Activated CD4-positive, alpha-beta memory T cell treated with anti-CD3 and anti-CD28 coated beads for 36 hours (primary cell): ENCODE results near the gene POU6F2. TPM values are rescaled to one million over a fixed set of nuclear protein-coding genes. Genes with fewer than 3 reads are reported as not detected.

Experiments used
- CTCF ChIA-PET: fragments of 350-600 bp; sonication (Branson Sonifier 250); formaldehyde crosslinking; loops from one replicate; lab custom pipeline; 2021; ENCODE audit warnings: antibody characterized with exemption, inconsistent platforms; lab: Charles Lee
- POLR2A ChIA-PET: fragments of 350-600 bp; sonication (Branson Sonifier 250); formaldehyde crosslinking; loops from one replicate; lab custom pipeline; 2021; ENCODE audit warnings: antibody characterized with exemption; lab: Charles Lee
- DNase-seq: peaks from one replicate; pipeline ENCODE4 v3.0.0-alpha.2; 2020
- H3K27ac Mint-ChIP-seq: one replicate; pipeline ENCODE4 v1.8.0; 2021; ENCODE audit warnings: mixed read lengths
- H3K27me3 Mint-ChIP-seq: one replicate; pipeline ENCODE4 v1.8.0; 2021; ENCODE audit warnings: mixed read lengths
- H3K36me3 Mint-ChIP-seq: one replicate; pipeline ENCODE4 v1.8.0; 2021; ENCODE audit warnings: mixed read lengths
- H3K4me1 Mint-ChIP-seq: one replicate; pipeline ENCODE4 v1.8.0; 2021; ENCODE audit warnings: low read depth, mixed read lengths
- H3K4me3 Mint-ChIP-seq: one replicate; pipeline ENCODE4 v1.8.0; 2021; ENCODE audit warnings: mild to moderate bottlenecking, mixed read lengths
- H3K9me3 Mint-ChIP-seq: one replicate; pipeline ENCODE4 v1.8.0; 2021; ENCODE audit warnings: mixed read lengths
- intact Hi-C: fragments of 100-400 bp; cut with micrococcal nuclease; formaldehyde crosslinking; loops from one replicate; pipeline ENCODE4 v1.15.1; 2023
- total RNA-seq, 2 experiments: library from RNA; stranded (reverse); gene quantifications; one replicate each; pipeline ENCODE4 v1.2.3, GENCODE V29; 2021

Gene POU6F2
- total RNA-seq, 2 experiments from 2014 or later: not detected

DNA sequence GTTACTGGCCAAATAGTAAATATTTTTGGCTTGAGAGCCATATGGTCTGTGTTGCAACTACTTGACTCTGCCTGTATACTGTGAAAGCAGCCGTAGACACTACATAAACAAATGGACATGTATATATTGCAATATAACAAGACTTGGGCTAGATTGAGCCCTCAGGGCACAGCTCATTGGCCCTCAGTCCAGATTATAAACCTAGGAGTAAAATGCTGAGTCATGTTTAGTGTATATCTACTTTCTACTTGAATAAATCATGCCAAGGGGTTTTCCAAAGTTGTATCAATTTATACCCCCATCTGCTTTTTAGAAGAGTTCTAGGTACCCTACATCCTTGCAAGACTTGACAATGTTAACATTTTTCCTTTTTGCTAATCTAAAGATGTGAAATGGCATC is 27.4 kb upstream of the POU6F2 start:
- H3K36me3 Mint-ChIP-seq: no peaks in the 10 kb centered on the region
- DNase-seq: no peak
- ChIA-PET CTCF (no interaction called here), POLR2A (no interaction called here)
- H3K4me1 Mint-ChIP-seq: no peaks in the 10 kb centered on the region
- H3K4me3 Mint-ChIP-seq: no peak overlapping the region
- H3K9me3 Mint-ChIP-seq: no peaks in the 10 kb centered on the region
- intact Hi-C loops: no loop called here
- peaks cover 18% of the 10 kb centered on the region for H3K27me3 Mint-ChIP-seq
- H3K27ac Mint-ChIP-seq: no peak overlapping the region

DNA sequence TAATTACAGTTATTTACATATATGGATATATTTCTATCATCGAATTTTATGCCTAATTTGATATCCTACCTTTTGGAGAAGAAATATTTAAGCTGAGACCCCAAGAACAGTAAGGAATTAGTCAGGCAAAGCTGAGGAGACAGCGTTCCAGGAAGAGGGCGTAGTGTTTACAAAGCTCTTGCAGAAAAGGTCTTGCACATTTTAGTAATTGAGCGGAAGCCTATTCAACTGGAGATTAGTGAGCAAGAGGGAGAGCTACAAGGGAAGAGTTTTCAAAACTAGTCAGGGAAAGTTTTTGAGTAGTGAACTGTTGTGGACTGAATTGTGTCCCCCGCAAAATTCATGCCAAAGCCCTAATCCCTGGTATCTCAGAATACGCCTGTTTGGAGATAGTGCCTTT is 26.5 kb upstream of the POU6F2 start:
- ChIA-PET CTCF (no interaction called here), POLR2A (no interaction called here)
- intact Hi-C loops: no loop called here
- Mint-ChIP-seq H3K9me3 (no peaks in the 10 kb centered on the region), H3K4me3 (no peak overlapping the region), H3K4me1 (no peaks in the 10 kb centered on the region), H3K27me3 (peaks cover 18% of the 10 kb centered on the region), H3K27ac (no peak overlapping the region), H3K36me3 (no peaks in the 10 kb centered on the region)
- no peak for DNase-seq

DNA sequence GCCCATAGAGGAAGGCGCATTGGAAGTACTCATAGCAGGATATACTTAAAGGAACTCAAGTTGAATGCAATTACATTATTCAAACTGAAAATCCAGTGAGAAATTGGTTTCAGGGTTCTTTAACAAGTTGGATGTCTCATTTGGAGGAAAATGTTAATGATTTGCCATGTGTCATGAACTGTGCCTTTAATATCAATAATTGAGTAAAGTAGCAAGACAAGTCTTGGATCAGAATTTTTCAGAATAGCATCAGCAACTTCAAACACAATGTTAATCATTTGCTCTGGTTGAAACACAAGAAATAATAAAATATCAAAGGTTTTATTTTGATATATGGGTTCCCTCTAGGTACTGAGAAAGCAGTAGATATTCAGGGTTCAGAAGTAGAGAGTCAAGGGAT is 24.5 kb upstream of the POU6F2 start:
- H3K4me1 Mint-ChIP-seq: no peaks in the 10 kb centered on the region
- intact Hi-C loops: no loop called here
- ChIA-PET POLR2A (no interaction called here), CTCF (no interaction called here)
- no peak overlapping the region for H3K4me3 Mint-ChIP-seq
- no peak overlapping the region for H3K27ac Mint-ChIP-seq
- no peaks in the 10 kb centered on the region for H3K36me3 Mint-ChIP-seq
- H3K27me3 Mint-ChIP-seq: peaks cover 12% of the 10 kb centered on the region
- no peaks in the 10 kb centered on the region for H3K9me3 Mint-ChIP-seq
- no peak for DNase-seq

DNA sequence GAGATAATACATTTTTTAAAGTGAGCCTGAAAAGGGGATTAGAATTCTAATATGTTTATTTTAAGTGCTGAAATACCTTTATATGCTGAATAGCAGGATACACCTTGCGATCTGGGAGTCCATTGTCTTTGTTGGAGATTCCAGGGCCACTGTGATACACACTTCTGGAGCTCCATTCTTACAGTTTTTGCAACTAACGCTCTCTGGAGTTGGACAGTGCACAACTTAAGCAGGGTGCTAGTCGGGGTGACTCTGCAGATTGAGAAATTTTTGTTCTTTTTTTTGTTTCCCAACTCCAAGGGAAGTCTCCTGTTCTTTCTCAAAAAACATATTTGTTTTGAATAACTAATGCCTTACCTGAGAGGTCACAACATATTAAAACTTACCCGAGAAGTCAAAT is 23.7 kb upstream of the POU6F2 start:
- Mint-ChIP-seq H3K9me3 (no peaks in the 10 kb centered on the region), H3K27me3 (peaks cover 11% of the 10 kb centered on the region), H3K4me1 (no peaks in the 10 kb centered on the region), H3K27ac (no peak overlapping the region), H3K4me3 (no peak overlapping the region), H3K36me3 (no peaks in the 10 kb centered on the region)
- no peak for DNase-seq
- CTCF ChIA-PET: no interaction called here
- intact Hi-C loops: no loop called here
- POLR2A ChIA-PET: no interaction called here

DNA sequence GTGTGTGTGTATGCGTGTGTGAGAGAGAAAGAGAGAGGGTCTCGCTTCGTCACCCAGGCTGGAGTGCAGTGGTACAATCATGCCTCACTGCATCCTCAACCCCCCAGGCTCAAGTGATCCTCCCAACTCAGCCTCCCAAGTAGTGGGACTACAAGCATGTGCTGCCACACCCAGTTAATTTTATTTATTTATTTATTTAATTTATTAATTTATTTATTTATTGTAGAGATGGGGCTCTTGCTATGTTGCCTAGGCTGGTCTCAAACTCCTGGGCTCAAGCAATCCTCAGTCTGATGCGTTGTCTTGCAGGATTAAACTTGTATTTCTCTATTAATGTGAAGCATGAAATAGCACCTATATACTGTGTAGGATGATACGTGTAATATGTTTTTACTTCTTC is 21.8 kb upstream of the POU6F2 start:
- no peak overlapping the region for H3K27ac Mint-ChIP-seq
- H3K27me3 Mint-ChIP-seq: peaks cover 11% of the 10 kb centered on the region
- no peaks in the 10 kb centered on the region for H3K36me3 Mint-ChIP-seq
- H3K4me3 Mint-ChIP-seq: no peak overlapping the region
- no peak for DNase-seq
- intact Hi-C loops: no loop called here
- ChIA-PET CTCF (no interaction called here), POLR2A (no interaction called here)
- H3K4me1 Mint-ChIP-seq: no peaks in the 10 kb centered on the region
- H3K9me3 Mint-ChIP-seq: no peaks in the 10 kb centered on the region

DNA sequence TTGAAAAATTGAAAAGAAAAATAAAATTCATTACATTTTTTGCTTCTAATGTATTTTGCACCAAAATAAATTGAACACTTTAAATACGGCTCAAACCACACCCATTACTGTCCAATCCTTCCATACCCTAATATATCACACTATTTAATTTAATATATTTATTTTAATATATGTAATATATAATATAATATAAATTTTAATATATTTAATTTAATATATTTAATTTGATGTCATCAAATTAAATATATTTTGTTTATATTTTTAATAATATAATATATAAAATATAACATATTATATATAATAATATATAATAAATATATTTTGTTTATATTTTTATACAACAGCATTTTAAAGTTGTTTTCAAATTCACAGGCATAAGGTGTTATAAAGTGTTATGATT is 15.7 kb upstream of the POU6F2 start:
- no peaks in the 10 kb centered on the region for H3K36me3 Mint-ChIP-seq
- CTCF ChIA-PET: no interaction called here
- no peak for DNase-seq
- peaks cover 4% of the 10 kb centered on the region for H3K27me3 Mint-ChIP-seq
- H3K4me1 Mint-ChIP-seq: no peaks in the 10 kb centered on the region
- POLR2A ChIA-PET: no interaction called here
- H3K27ac Mint-ChIP-seq: no peak overlapping the region
- no peak overlapping the region for H3K4me3 Mint-ChIP-seq
- intact Hi-C loops: no loop called here
- H3K9me3 Mint-ChIP-seq: peaks cover 12% of the 10 kb centered on the region

DNA sequence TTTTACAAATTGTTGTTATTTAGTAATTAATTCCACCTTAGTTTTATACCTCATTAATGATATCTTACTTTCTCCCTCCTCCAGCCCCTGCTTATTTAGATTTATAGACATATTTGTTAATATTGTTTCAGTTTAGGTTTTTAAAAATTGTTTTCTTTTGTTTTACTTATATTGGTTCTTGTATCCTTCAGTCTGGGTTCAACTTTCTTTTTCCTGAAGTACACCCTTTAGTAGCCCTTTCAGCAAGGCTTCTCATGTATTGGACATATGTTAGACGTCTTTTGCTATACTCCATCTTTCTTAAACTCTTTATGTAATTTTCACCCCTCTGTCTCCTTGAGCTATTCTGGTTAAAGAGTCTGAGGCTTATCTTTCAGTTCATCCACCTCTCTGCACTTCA is 12.8 kb upstream of the POU6F2 start:
- POLR2A ChIA-PET: no interaction called here
- Mint-ChIP-seq H3K4me3 (no peak overlapping the region), H3K9me3 (peaks cover 12% of the 10 kb centered on the region), H3K27ac (no peak overlapping the region), H3K4me1 (no peaks in the 10 kb centered on the region), H3K27me3 (peaks cover 5% of the 10 kb centered on the region), H3K36me3 (no peaks in the 10 kb centered on the region)
- CTCF ChIA-PET: no interaction called here
- DNase-seq: no peak
- intact Hi-C loops: no loop called here

DNA sequence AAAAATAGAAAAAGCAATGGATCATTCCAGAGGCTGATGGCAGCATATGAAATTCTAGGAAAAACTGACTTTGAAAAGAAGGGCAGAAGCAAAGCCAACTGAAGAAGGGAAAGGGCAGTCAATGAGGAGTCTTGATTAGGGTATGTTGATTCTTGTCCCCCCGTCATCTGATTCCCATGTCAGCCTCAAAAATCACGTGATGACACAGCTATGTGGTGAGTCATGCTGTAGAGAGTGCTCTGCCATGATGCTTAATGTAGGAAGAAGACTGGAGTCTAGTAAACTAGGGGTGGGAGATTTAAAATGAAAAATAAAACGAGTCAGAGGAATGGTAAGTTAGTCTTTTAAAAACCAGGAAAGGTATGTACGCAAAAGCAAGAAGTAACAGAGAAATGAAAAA is 3.9 kb upstream of the POU6F2 start:
- ChIA-PET POLR2A (no interaction called here), CTCF (no interaction called here)
- no peak for DNase-seq
- H3K27ac Mint-ChIP-seq: no peak overlapping the region
- H3K36me3 Mint-ChIP-seq: no peaks in the 10 kb centered on the region
- intact Hi-C loops: no loop called here
- no peaks in the 10 kb centered on the region for H3K9me3 Mint-ChIP-seq
- H3K27me3 Mint-ChIP-seq: peaks cover 30% of the 10 kb centered on the region
- no peak overlapping the region for H3K4me3 Mint-ChIP-seq
- no peaks in the 10 kb centered on the region for H3K4me1 Mint-ChIP-seq

DNA sequence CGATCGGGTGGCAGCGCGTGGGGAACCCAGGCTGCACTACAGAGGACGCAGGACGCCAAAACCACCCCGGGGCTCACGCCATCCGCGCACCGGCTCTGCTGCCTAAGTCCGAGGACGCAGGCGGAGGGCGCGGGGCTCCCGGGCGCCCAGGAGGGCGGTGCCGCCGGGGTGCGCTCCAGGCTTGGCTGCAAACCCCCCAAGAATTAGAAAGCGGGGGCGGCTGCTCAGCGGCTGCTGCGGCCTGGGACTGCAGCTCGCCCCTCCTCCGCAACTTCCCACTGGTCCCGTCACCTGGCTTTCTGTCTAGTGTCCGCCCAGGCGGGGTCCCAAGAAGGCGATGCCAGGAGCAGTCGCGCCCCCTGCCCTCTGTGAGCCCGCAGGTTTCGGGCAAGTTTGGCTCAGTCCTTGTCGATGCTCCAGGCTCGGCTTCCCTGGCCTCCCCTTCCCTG is 1.7 kb upstream of the POU6F2 start:
- no peaks in the 10 kb centered on the region for H3K9me3 Mint-ChIP-seq
- peaks cover 36% of the 10 kb centered on the region for H3K27me3 Mint-ChIP-seq
- intact Hi-C loops: no loop called here
- DNase-seq: no peak
- no peak overlapping the region for H3K4me3 Mint-ChIP-seq
- CTCF ChIA-PET: no interaction called here
- POLR2A ChIA-PET: no interaction called here
- no peak overlapping the region for H3K27ac Mint-ChIP-seq
- no peaks in the 10 kb centered on the region for H3K4me1 Mint-ChIP-seq
- H3K36me3 Mint-ChIP-seq: no peaks in the 10 kb centered on the region

DNA sequence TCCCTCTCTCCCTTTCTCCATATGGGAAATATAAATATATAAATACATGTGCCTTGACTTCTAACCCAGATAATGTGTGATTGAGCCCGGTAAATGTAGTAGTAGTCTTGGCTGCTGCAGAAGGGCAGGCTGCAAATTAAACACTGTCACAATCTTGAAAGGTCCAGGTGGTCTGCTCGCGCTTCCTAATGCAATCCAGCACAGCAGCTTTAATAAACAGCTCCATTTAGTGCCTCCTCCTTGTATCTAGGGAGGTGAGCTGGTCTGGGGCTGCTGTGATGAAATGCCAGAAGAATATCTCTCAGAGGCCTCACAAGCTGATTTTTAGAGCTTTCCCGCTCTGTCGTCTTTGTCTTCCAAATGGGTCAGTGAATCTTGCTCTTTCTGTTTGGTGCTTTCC is 782 bp downstream of the POU6F2 start:
- CTCF ChIA-PET: interaction anchor here (0.6 kb wide), 1 partner anchor 31 kb away, joined by 3 read pairs; no protein-coding TSS in a partner anchor
- Mint-ChIP-seq H3K27me3 (peaks cover 38% of the 10 kb centered on the region), H3K36me3 (no peaks in the 10 kb centered on the region)

DNA sequence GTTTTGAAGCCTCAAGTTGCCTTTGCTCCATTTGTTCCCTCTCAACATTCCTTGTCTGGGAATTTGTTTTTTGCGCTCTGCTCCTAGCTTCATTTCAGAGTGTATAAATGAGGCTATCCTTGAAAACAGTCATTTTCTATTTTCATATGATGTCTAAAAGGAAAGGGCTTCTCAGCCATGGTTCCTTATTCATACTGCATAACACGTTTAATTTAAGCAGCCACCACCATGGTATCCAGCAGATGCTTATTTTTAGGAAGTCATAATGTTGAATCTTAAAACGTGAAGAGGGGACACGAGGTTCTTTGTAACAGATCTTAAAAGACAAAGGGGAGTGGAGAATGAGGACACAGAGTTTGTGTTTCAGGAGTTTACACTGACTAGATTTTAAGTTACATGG is 14.5 kb downstream of the POU6F2 start:
- peaks cover 4% of the 10 kb centered on the region for H3K27me3 Mint-ChIP-seq
- intact Hi-C loops: no loop called here
- H3K4me3 Mint-ChIP-seq: no peak overlapping the region
- ChIA-PET CTCF (interaction anchor here (0.5 kb wide), 1 partner anchor 358 kb away, joined by 3 read pairs; no protein-coding TSS in a partner anchor), POLR2A (no interaction called here)
- no peaks in the 10 kb centered on the region for H3K9me3 Mint-ChIP-seq
- no peaks in the 10 kb centered on the region for H3K36me3 Mint-ChIP-seq
- no peak for DNase-seq
- H3K27ac Mint-ChIP-seq: no peak overlapping the region
- no peaks in the 10 kb centered on the region for H3K4me1 Mint-ChIP-seq

More for the DNA sequence above, 782 bp downstream of the POU6F2 start:
- POLR2A ChIA-PET: no interaction called here
- no peaks in the 10 kb centered on the region for H3K4me1 Mint-ChIP-seq
- intact Hi-C loops: no loop called here
- H3K9me3 Mint-ChIP-seq: no peaks in the 10 kb centered on the region
- no peak for DNase-seq
- no peak overlapping the region for H3K4me3 Mint-ChIP-seq
- H3K27ac Mint-ChIP-seq: no peak overlapping the region

DNA sequence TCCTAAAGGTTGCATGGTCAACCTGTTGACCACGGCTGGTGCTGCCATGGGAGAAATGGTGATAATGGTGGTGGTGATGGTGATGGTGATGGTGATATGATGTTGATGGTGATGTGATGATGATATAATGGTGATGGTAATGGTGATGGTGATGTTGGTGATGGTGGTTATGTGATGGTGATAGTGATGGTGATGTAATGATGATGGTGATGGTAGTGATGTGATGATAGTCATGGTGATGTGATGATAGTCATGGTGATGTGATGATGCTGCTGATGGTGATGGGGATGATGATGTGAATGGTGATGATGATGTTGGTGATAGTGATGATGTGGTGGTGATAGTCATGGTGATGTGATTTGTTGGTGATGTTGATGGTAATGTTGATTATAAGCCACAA is 23.9 kb downstream of the POU6F2 start:
- no peak overlapping the region for H3K4me3 Mint-ChIP-seq
- H3K9me3 Mint-ChIP-seq: no peaks in the 10 kb centered on the region
- ChIA-PET CTCF (interaction anchor here (0.6 kb wide), 1 partner anchor 71 kb away, joined by 3 read pairs; no protein-coding TSS in a partner anchor), POLR2A (no interaction called here)
- H3K4me1 Mint-ChIP-seq: no peaks in the 10 kb centered on the region
- H3K27me3 Mint-ChIP-seq: no peaks in the 10 kb centered on the region
- no peak for DNase-seq
- intact Hi-C loops: no loop called here
- no peaks in the 10 kb centered on the region for H3K36me3 Mint-ChIP-seq
- H3K27ac Mint-ChIP-seq: no peak overlapping the region

DNA sequence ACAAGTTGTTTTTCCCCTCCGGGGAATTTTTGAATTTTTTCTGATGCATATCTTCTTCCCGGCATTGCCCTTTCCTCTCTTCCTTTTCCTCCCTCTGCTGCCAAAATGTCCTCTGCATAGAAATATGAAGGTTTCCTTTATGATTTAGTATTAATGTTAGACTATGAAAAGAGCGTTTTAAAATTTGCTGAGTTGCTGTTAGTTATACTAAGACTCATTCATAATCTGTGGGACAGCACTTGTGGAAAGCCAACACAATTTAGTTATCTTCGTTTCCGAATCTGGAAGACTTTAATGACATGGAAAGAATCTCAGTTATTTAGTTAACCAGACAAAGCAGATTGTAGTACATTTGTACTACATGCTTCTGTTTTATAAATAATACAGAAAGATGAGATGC is 25.0 kb downstream of the POU6F2 start:
- Mint-ChIP-seq H3K9me3 (no peaks in the 10 kb centered on the region), H3K4me3 (no peak overlapping the region), H3K36me3 (no peaks in the 10 kb centered on the region), H3K4me1 (no peaks in the 10 kb centered on the region), H3K27ac (no peak overlapping the region), H3K27me3 (no peaks in the 10 kb centered on the region)
- POLR2A ChIA-PET: no interaction called here
- intact Hi-C loops: no loop called here
- CTCF ChIA-PET: no interaction called here
- no peak for DNase-seq
